CD14-positive monocyte (primary cell): ENCODE data around the gene INPP4B. TPM values are rescaled to one million over a fixed set of nuclear protein-coding genes. Genes with fewer than 3 reads are reported as not detected.

ENCODE experiments used
- DNase-seq, 3 donors: peaks; one replicate each; pipeline ENCODE4 v3.0.0-alpha.2; 2011 to 2022
- H2AFZ ChIP-seq: 2 replicates; pipeline ENCODE4 v1.6.0; 2012; ENCODE audit warnings: mild to moderate bottlenecking, low read depth, low read length, inconsistent platforms; ENCODE audit not compliant: insufficient read depth, poor library complexity, severe bottlenecking
- H3K27ac ChIP-seq, 2 donors: 1 replicate in 1 of 2; 2 replicates in 1 of 2; pipeline ENCODE4 v1.5.1; 2012 to 2013; ENCODE audit warnings: low read length in 2 of 2, control low read depth in 1 of 2, inconsistent platforms in 1 of 2, low read depth in 1 of 2, mild to moderate bottlenecking in 1 of 2
- H3K27me3 ChIP-seq, 2 donors: one replicate each; pipeline versions ENCODE4 v1.6.0 to v1.6.1; 2011 to 2013; ENCODE audit warnings: low read length in 2 of 2; ENCODE audit not compliant: control insufficient read depth in 2 of 2, insufficient read depth in 2 of 2
- H3K36me3 ChIP-seq, 2 donors: replicated peaks in 1 of 2; 1 replicate in 1 of 2; 2 replicates in 1 of 2; pipeline versions ENCODE4 v1.5.1 to v1.6.1; 2012 to 2013; ENCODE audit warnings: low read length in 2 of 2, control low read depth in 1 of 2, inconsistent platforms in 1 of 2, mild to moderate bottlenecking in 1 of 2; ENCODE audit not compliant: insufficient read depth in 2 of 2, control insufficient read depth in 1 of 2
- H3K4me1 ChIP-seq, 2 donors: 1 replicate in 1 of 2; 2 replicates in 1 of 2; pipeline versions ENCODE4 v1.5.1 to v1.6.1; 2012 to 2013; ENCODE audit warnings: low read length in 2 of 2, control low read depth in 1 of 2, inconsistent platforms in 1 of 2, mild to moderate bottlenecking in 1 of 2, moderate library complexity in 1 of 2; ENCODE audit not compliant: insufficient read depth in 2 of 2, control insufficient read depth in 1 of 2
- H3K4me2 ChIP-seq: replicated peaks from 2 replicates; pipeline ENCODE3; 2012; ENCODE audit warnings: low read length, moderate library complexity, mild to moderate bottlenecking; ENCODE audit not compliant: poor library complexity, severe bottlenecking; ENCODE audit errors: extremely low read depth
- H3K4me3 ChIP-seq, 3 experiments: fragments of 200-600 bp in 1 of 3; sonication (generic) in 1 of 3; replicated peaks in 1 of 3; 1 replicate in 2 of 3; 2 replicates in 1 of 3; pipeline ENCODE4 v1.5.1; 2011 to 2013; ENCODE audit warnings: low read length in 3 of 3, mild to moderate bottlenecking in 3 of 3, control low read depth in 2 of 3, low read depth in 2 of 3, inconsistent platforms in 1 of 3, moderate library complexity in 1 of 3
- H3K79me2 ChIP-seq: 2 replicates; pipeline ENCODE4 v1.6.0; 2012; ENCODE audit warnings: mild to moderate bottlenecking, control low read depth, inconsistent platforms, low read length, moderate library complexity; ENCODE audit not compliant: insufficient read depth
- H3K9ac ChIP-seq: 2 replicates; pipeline ENCODE4 v1.6.0; 2017; ENCODE audit warnings: low read length, mild to moderate bottlenecking; ENCODE audit not compliant: insufficient read depth, poor library complexity, severe bottlenecking
- H3K9me3 ChIP-seq, 2 donors: replicated peaks in 1 of 2; 1 replicate in 1 of 2; 2 replicates in 1 of 2; pipeline versions ENCODE4 v1.5.1 to v1.6.1; 2012 to 2013; ENCODE audit warnings: low read length in 2 of 2, control low read depth in 1 of 2; ENCODE audit not compliant: control insufficient read depth in 1 of 2, insufficient read depth in 1 of 2
- H4K20me1 ChIP-seq: 2 replicates; pipeline ENCODE4 v1.6.0; 2012; ENCODE audit warnings: mild to moderate bottlenecking, low read length, control low read depth, moderate library complexity; ENCODE audit not compliant: insufficient read depth
- H3K27ac Mint-ChIP-seq, 7 donors: one replicate each; pipeline ENCODE4 v1.8.0; 2020; ENCODE audit warnings: mild to moderate bottlenecking in 7 of 7, mixed read lengths in 7 of 7, moderate library complexity in 6 of 7, inconsistent platforms in 2 of 7
- H3K27me3 Mint-ChIP-seq, 3 donors: one replicate each; pipeline ENCODE4 v1.8.0; 2021 to 2022; ENCODE audit warnings: low read depth in 3 of 3, mild to moderate bottlenecking in 3 of 3, mixed read lengths in 3 of 3, moderate library complexity in 3 of 3, inconsistent platforms in 1 of 3
- H3K36me3 Mint-ChIP-seq, 2 donors: one replicate each; pipeline ENCODE4 v1.8.0; 2020; ENCODE audit warnings: mixed read lengths in 2 of 2, inconsistent platforms in 1 of 2, mild to moderate bottlenecking in 1 of 2
- H3K4me1 Mint-ChIP-seq: one replicate; pipeline ENCODE4 v1.8.0; 2020; ENCODE audit warnings: mild to moderate bottlenecking, mixed read lengths
- H3K4me3 Mint-ChIP-seq, 2 donors: one replicate each; pipeline ENCODE4 v1.8.0; 2020; ENCODE audit warnings: mild to moderate bottlenecking in 2 of 2, mixed read lengths in 2 of 2, moderate library complexity in 1 of 2
- H3K9me3 Mint-ChIP-seq, 7 donors: one replicate each; pipeline ENCODE4 v1.8.0; 2020 to 2022; ENCODE audit warnings: mixed read lengths in 7 of 7, mild to moderate bottlenecking in 6 of 7, moderate library complexity in 6 of 7, inconsistent platforms in 2 of 7
- CTCF ChIP-seq: fragments of 200-600 bp; IDR thresholded peaks from one replicate; pipeline ENCODE4 v1.8.0; 2022; ENCODE audit warnings: antibody characterized with exemption, mild to moderate bottlenecking
- WGBS: methylation state at CpG from one replicate; pipeline ENCODE4 v1.1.5; 2013; ENCODE audit warnings: missing lambda C conversion rate; ENCODE audit not compliant: insufficient coverage; 5-methylcytosine and 5-hydroxymethylcytosine counted together
- intact Hi-C, 2 donors: fragments of 100-400 bp; cut with micrococcal nuclease; formaldehyde crosslinking; loops; one replicate each; pipeline versions ENCODE4 v1.15.0 to v1.15.1; 2023
- polyA plus RNA-seq, 3 donors: library from polyadenylated mRNA; depleted of rRNA in 1 of 3; unstranded in 2 of 3; stranded (reverse) in 1 of 3; fragments of 300-500 nt in 2 of 3; fragments of >200 nt in 1 of 3; fragmentation: Illumina TruSeq in 2 of 3; gene quantifications; 1 replicate in 2 of 3; 2 replicates in 1 of 3; pipeline ENCODE4 v1.2.3, GENCODE V29; 2012 to 2021

INPP4B gene
- polyA plus RNA-seq, 3 donors: 0.13 to 0.38 (median 0.22) TPM

GRCh38 chr4:142572071-142572470 is 274.0 kb downstream of the INPP4B start:
- Mint-ChIP-seq H3K4me3 (no peak overlapping the region), H3K27me3 (peaks cover 0 to 1% (median 0%) of the 10 kb centered on the region in 3 donors), H3K9me3 (peaks cover 0 to 5% (median 0%) of the 10 kb centered on the region in 7 donors), H3K4me1 (peaks cover 5% of the 10 kb centered on the region), H3K27ac (no peak overlapping the region), H3K36me3 (no peaks in the 10 kb centered on the region)
- Histone ChIP-seq H3K4me2 (no peak overlapping the region), H3K36me3 (no peaks in the 10 kb centered on the region), H3K79me2 (no peaks in the 10 kb centered on the region), H4K20me1 (no peaks in the 10 kb centered on the region), H3K9ac (no peak overlapping the region), H3K27me3 (no peaks in the 10 kb centered on the region), H2AFZ (no peak overlapping the region), H3K4me1 (no peaks in the 10 kb centered on the region), H3K4me3 (no peak overlapping the region), H3K9me3 (no peaks in the 10 kb centered on the region), H3K27ac (no peak overlapping the region)
- no peak for DNase-seq
- intact Hi-C loops: no loop called here
- no CpG with 5 or more reads among the region's 1 CpG for WGBS
- no peak for TF ChIP-seq CTCF

GRCh38 chr4:142567620-142568451 is 278.3 kb downstream of the INPP4B start:
- no peak overlapping the region for H3K4me3 ChIP-seq
- Mint-ChIP-seq H3K36me3 (no peaks in the 10 kb centered on the region), H3K27me3 (peaks cover 0 to 1% (median 1%) of the 10 kb centered on the region in 3 donors), H3K4me1 (peaks cover 5% of the 10 kb centered on the region), H3K27ac (no peak overlapping the region), H3K4me3 (no peak overlapping the region), H3K9me3 (peaks cover 0 to 3% (median under 1%) of the 10 kb centered on the region in 7 donors)
- intact Hi-C loops: no loop called here
- H3K36me3 ChIP-seq: no peaks in the 10 kb centered on the region
- no peaks in the 10 kb centered on the region for H3K9me3 ChIP-seq
- H3K9ac ChIP-seq: no peak overlapping the region
- H2AFZ ChIP-seq: peak overlapping the region; percentile 21
- no peak for DNase-seq
- no peak for TF ChIP-seq CTCF
- H3K27ac ChIP-seq: no peak overlapping the region
- no peak overlapping the region for H3K4me2 ChIP-seq
- no peaks in the 10 kb centered on the region for H3K4me1 ChIP-seq
- 0% methylated on average over 1 of the region's 4 CpGs for WGBS
- H3K27me3 ChIP-seq: no peaks in the 10 kb centered on the region
- no peaks in the 10 kb centered on the region for H4K20me1 ChIP-seq
- no peaks in the 10 kb centered on the region for H3K79me2 ChIP-seq
